ENCODE results near the gene PABPN1L. TPM values are rescaled to one million over a fixed set of nuclear protein-coding genes. Genes with fewer than 3 reads are reported as not detected.

Gene PABPN1L
- not detected for total RNA-seq
- long read RNA-seq, result 0 reads

- intact Hi-C loops (cut with DNase I), result no loop called here
- no peak for ATAC-seq
- no peak for DNase-seq
Observed at GRCh38 chr16:88866151-88866920, at the start of gene PABPN1L. TSS of gene PABPN1L (minus strand) at chr16:88866660. CDS start at chr16:88866606, 54 bp downstream.

- ATAC-seq, result no peak
- DNase-seq, result no peak
- intact Hi-C loops (cut with DNase I), result no loop called here
Observed at GRCh38 chr16:88915639-88916327, 49.3 kb upstream of the PABPN1L start.

- DNase-seq (no peak), ATAC-seq (peak; percentile 37 to 83)
- intact Hi-C loops (cut with DNase I), result no loop called here
Observed at GRCh38 chr16:88914750-88915368, 48.4 kb upstream of the PABPN1L start.

GRCh38 chr16:88913870-88914269 is 47.4 kb upstream of the PABPN1L start:
- DNase-seq, result no peak
- intact Hi-C loops (cut with DNase I), result no loop called here
- no peak for ATAC-seq

- no peak for DNase-seq
- no peak for ATAC-seq
- intact Hi-C loops (cut with DNase I), result no loop called here
Observed at GRCh38 chr16:88913001-88913612, 46.6 kb upstream of the PABPN1L start.

- no peak for ATAC-seq
Observed at GRCh38 chr16:88912556-88912955, 46.1 kb upstream of the PABPN1L start.

GRCh38 chr16:88911946-88912310 is 45.5 kb upstream of the PABPN1L start:
- ATAC-seq, result no peak
- intact Hi-C loops (cut with DNase I), result no loop called here

More at GRCh38 chr16:88912556-88912955, 46.1 kb upstream of the PABPN1L start:
- DNase-seq, result no peak
- intact Hi-C loops (cut with DNase I), result no loop called here

GRCh38 chr16:88911136-88911945 is 44.9 kb upstream of the PABPN1L start:
- ATAC-seq (no peak), DNase-seq (no peak)
- intact Hi-C loops (cut with DNase I), result no loop called here

More at GRCh38 chr16:88911946-88912310, 45.5 kb upstream of the PABPN1L start:
- no peak for DNase-seq

- DNase-seq (no peak), ATAC-seq (no peak)
- intact Hi-C loops (cut with DNase I), result no loop called here
Observed at GRCh38 chr16:88910284-88911135, 44.0 kb upstream of the PABPN1L start.

GRCh38 chr16:88909431-88910210 is 43.2 kb upstream of the PABPN1L start:
- ATAC-seq (peak; percentile 46 to 55), DNase-seq (no peak)
- intact Hi-C loops (cut with DNase I), result no loop called here

GRCh38 chr16:88908307-88908706 is 41.8 kb upstream of the PABPN1L start:
- ATAC-seq, result no peak
- no peak for DNase-seq

GRCh38 chr16:88907768-88908167 is 41.3 kb upstream of the PABPN1L start:
- intact Hi-C loops (cut with DNase I), result no loop called here
- no peak for DNase-seq
- ATAC-seq, result no peak

More at GRCh38 chr16:88908307-88908706, 41.8 kb upstream of the PABPN1L start:
- intact Hi-C loops (cut with DNase I), result no loop called here

GRCh38 chr16:88906535-88907105 is 40.2 kb upstream of the PABPN1L start:
- ATAC-seq, result no peak
- intact Hi-C loops (cut with DNase I), result no loop called here
- no peak for DNase-seq

GRCh38 chr16:88906020-88906419 is 39.6 kb upstream of the PABPN1L start:
- no peak for ATAC-seq
- intact Hi-C loops (cut with DNase I), result no loop called here

GRCh38 chr16:88905563-88905962 is 39.1 kb upstream of the PABPN1L start:
- no peak for ATAC-seq
- intact Hi-C loops (cut with DNase I), result no loop called here
- DNase-seq, result no peak

More at GRCh38 chr16:88906020-88906419, 39.6 kb upstream of the PABPN1L start:
- DNase-seq, result no peak

GRCh38 chr16:88904676-88905365 is 38.4 kb upstream of the PABPN1L start:
- no peak for DNase-seq
- ATAC-seq, result no peak
- intact Hi-C loops (cut with DNase I), result no loop called here

Data from left cardiac atrium (tissue), 4 donors.